Measurements from ENCODE around the gene RUSF1. TPM values are rescaled to one million over a fixed set of nuclear protein-coding genes. Genes with fewer than 3 reads are reported as not detected.

The RUSF1 gene
- total RNA-seq, 1 donor, result 48.5 TPM

GRCh38 chr16:31487720-31488467 lies 20.3 kb downstream of the RUSF1 start:
- peak; percentile 91 for DNase-seq (ENCODE audit: insufficient read length, low spot score, missing footprints)
- Histone ChIP-seq H4K20me1 (ENCODE audit: insufficient read depth, low read length) (peaks cover 6% of the 10 kb centered on the region), H3K27ac (ENCODE audit: low read depth, low read length) (no peak overlapping the region), H3K27me3 (ENCODE audit: insufficient read depth, low read length) (peaks cover 37% of the 10 kb centered on the region), H3K36me3 (ENCODE audit: insufficient read depth, low read length) (peaks cover 15% of the 10 kb centered on the region), H3K79me2 (ENCODE audit: insufficient read depth, low read length) (no peaks in the 10 kb centered on the region), H3K4me1 (ENCODE audit: insufficient read depth, low read length) (peaks cover 8% of the 10 kb centered on the region), H3K9me3 (ENCODE audit: low read depth, low read length) (no peaks in the 10 kb centered on the region), H3K4me3 (ENCODE audit: insufficient read depth, low read length) (peak overlapping the region; percentile 63), H3K4me2 (ENCODE audit: insufficient read depth, low read length) (peak overlapping the region; percentile 78), H2AFZ (ENCODE audit: low read length) (no peak overlapping the region)
- no peak for TF ChIP-seq CTCF (IDR thresholded peaks at IDR 0.05; ENCODE audit: extremely low read depth, low read depth, low read length)

- H2AFZ ChIP-seq (ENCODE audit: low read length), result no peak overlapping the region
- H3K27me3 ChIP-seq (ENCODE audit: insufficient read depth, low read length), result peaks cover 37% of the 10 kb centered on the region
- TF ChIP-seq CTCF (IDR thresholded peaks at IDR 0.05; ENCODE audit: extremely low read depth, low read depth, low read length), result no peak
- H3K36me3 ChIP-seq (ENCODE audit: insufficient read depth, low read length), result peaks cover 8% of the 10 kb centered on the region
- peaks cover 6% of the 10 kb centered on the region for H4K20me1 ChIP-seq (ENCODE audit: insufficient read depth, low read length)
- H3K4me2 ChIP-seq (ENCODE audit: insufficient read depth, low read length), result peak overlapping the region; percentile 78
- H3K9me3 ChIP-seq (ENCODE audit: low read depth, low read length), result no peaks in the 10 kb centered on the region
- H3K4me3 ChIP-seq (ENCODE audit: insufficient read depth, low read length), result peak overlapping the region; percentile 63
- peaks cover 8% of the 10 kb centered on the region for H3K4me1 ChIP-seq (ENCODE audit: insufficient read depth, low read length)
- peak; percentile 81 for DNase-seq (ENCODE audit: insufficient read length, low spot score, missing footprints)
- no peaks in the 10 kb centered on the region for H3K79me2 ChIP-seq (ENCODE audit: insufficient read depth, low read length)
- no peak overlapping the region for H3K27ac ChIP-seq (ENCODE audit: low read depth, low read length)
Measured at GRCh38 chr16:31487071-31487719, 21.0 kb downstream of the RUSF1 start.

GRCh38 chr16:31486045-31486444 lies 22.1 kb downstream of the RUSF1 start:
- peaks cover 4% of the 10 kb centered on the region for H3K36me3 ChIP-seq (ENCODE audit: insufficient read depth, low read length)
- no peaks in the 10 kb centered on the region for H3K9me3 ChIP-seq (ENCODE audit: low read depth, low read length)
- no peak overlapping the region for H2AFZ ChIP-seq (ENCODE audit: low read length)
- no peak overlapping the region for H3K4me2 ChIP-seq (ENCODE audit: insufficient read depth, low read length)
- no peaks in the 10 kb centered on the region for H3K79me2 ChIP-seq (ENCODE audit: insufficient read depth, low read length)
- peaks cover 8% of the 10 kb centered on the region for H3K4me1 ChIP-seq (ENCODE audit: insufficient read depth, low read length)
- no peak overlapping the region for H3K27ac ChIP-seq (ENCODE audit: low read depth, low read length)
- DNase-seq (ENCODE audit: insufficient read length, low spot score, missing footprints), result peak; percentile 75
- peaks cover 6% of the 10 kb centered on the region for H4K20me1 ChIP-seq (ENCODE audit: insufficient read depth, low read length)
- peaks cover 39% of the 10 kb centered on the region for H3K27me3 ChIP-seq (ENCODE audit: insufficient read depth, low read length)
- no peak overlapping the region for H3K4me3 ChIP-seq (ENCODE audit: insufficient read depth, low read length)
- no peak for TF ChIP-seq CTCF (IDR thresholded peaks at IDR 0.05; ENCODE audit: extremely low read depth, low read depth, low read length)

GRCh38 chr16:31485571-31485970 lies 22.6 kb downstream of the RUSF1 start:
- Histone ChIP-seq H3K27ac (ENCODE audit: low read depth, low read length) (no peak overlapping the region), H3K79me2 (ENCODE audit: insufficient read depth, low read length) (no peaks in the 10 kb centered on the region), H3K4me1 (ENCODE audit: insufficient read depth, low read length) (peaks cover 8% of the 10 kb centered on the region), H3K4me3 (ENCODE audit: insufficient read depth, low read length) (no peak overlapping the region), H3K9me3 (ENCODE audit: low read depth, low read length) (no peaks in the 10 kb centered on the region), H4K20me1 (ENCODE audit: insufficient read depth, low read length) (peaks cover 6% of the 10 kb centered on the region), H3K4me2 (ENCODE audit: insufficient read depth, low read length) (no peak overlapping the region), H2AFZ (ENCODE audit: low read length) (no peak overlapping the region), H3K36me3 (ENCODE audit: insufficient read depth, low read length) (peaks cover 2% of the 10 kb centered on the region), H3K27me3 (ENCODE audit: insufficient read depth, low read length) (peaks cover 40% of the 10 kb centered on the region)
- TF ChIP-seq CTCF (IDR thresholded peaks at IDR 0.05; ENCODE audit: extremely low read depth, low read depth, low read length), result no peak
- DNase-seq (ENCODE audit: insufficient read length, low spot score, missing footprints), result no peak
